ENCODE data around the gene EI24. TPM values are rescaled to one million over a fixed set of nuclear protein-coding genes. Genes with fewer than 3 reads are reported as not detected.
A peak's percentile ranks its signal among the peaks of the same experiment; 100 is the strongest.

The EI24 gene
- total and polyA plus RNA-seq, 9 of the 15 experiments (the other 6 are each of a cell fraction or from before 2014, with no cell fraction given): 50.4 to 260 (median 168) TPM

DNA sequence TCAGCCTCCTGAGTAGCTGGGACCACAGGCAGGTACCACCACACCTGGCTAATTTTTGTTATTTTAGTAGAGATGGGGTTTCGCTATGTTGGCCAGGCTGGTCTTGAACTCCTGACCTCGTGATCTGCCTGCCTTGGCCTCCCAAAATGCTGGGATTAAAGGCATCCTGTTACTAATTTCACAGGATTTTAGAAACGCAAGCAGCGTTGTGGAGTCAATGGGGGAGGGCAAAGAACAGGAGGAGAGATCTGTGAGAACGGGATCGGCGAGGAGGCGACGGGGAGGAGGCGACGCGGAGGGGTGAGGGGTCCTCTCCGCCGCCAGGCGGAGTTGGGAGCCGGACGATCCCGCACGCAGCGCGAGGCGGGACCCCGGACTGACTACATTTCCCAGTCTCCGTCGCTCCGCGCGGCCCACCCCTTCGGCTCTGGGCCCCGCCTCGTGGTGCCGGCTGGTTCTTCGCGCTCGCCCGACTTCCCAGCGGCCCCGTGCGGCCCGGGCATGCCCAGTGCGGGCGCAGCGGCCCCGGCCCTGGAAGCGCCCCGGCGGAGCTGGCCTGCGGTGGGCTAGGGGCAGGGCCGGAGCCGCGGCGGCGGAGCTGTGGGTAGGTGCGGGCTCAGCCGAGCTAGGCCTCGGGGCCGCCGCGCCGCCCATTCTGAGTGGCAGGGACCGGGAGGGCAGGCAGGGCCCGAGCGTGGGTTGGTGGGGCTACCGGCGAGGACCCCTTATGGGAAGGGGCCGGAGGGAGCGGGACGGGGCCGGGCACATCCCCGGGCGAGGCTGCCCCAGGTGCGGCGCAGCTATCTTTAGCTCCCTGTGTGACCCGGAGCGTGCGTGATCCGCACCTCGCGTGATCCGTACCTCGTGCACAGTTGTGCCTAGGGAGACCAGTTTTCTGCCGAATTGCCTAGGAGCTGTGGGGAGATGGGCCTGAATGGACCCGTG is at the start of gene EI24 (continued):
- TF ChIP-seq BMI1 (IDR thresholded peaks at IDR 0.05; ENCODE audit: low read length) (no peak), PHTF2 (CRISPR knock-in tag; IDR thresholded peaks at IDR 0.05) (no peak), NR1H2 (CRISPR knock-in tag; IDR thresholded peaks at IDR 0.05) (no peak), ZNF444 (CRISPR knock-in tag; IDR thresholded peaks at IDR 0.05) (no peak), STAG1 (CRISPR knock-in tag; IDR thresholded peaks at IDR 0.05; ENCODE audit: borderline replicate concordance) (no peak), RCOR1 (IDR thresholded peaks at IDR 0.05; ENCODE audit: borderline replicate concordance in 1 of 2, low read depth in 2 of 2, low read length in 2 of 2) (no peak; a peak in 1 of 4 replicates), TRIM24 (IDR thresholded peaks at IDR 0.05) (0 out of 4 replicates have a peak, but pooled peaks have one; percentile 14 to 43), POLR3G (IDR thresholded peaks at IDR 0.05; ENCODE audit: extremely low read depth, insufficient read length, insufficient replicate concordance) (no peak), NR4A1 (CRISPR knock-in tag; IDR thresholded peaks at IDR 0.05) (no peak), NR4A1 (tag; IDR thresholded peaks at IDR 0.05) (no peak; the same call in 1 of the 2 replicates), TCF3 (CRISPR knock-in tag; IDR thresholded peaks at IDR 0.05) (no peak), HNRNPK (IDR thresholded peaks at IDR 0.05; ENCODE audit: low read depth, low read length, poor library complexity, severe bottlenecking) (no peak), ZNF274 (IDR thresholded peaks at IDR 0.05; ENCODE audit: borderline replicate concordance, low read depth, low read length) (no peak), NCOA6 (IDR thresholded peaks at IDR 0.05) (no peak), FOXJ2 (tag; IDR thresholded peaks at IDR 0.05) (no peak), NCOA1 (IDR thresholded peaks at IDR 0.05; ENCODE audit: low read depth) (no peak), CBX2 (IDR thresholded peaks at IDR 0.05; ENCODE audit: insufficient read depth, low read length, poor library complexity, severe bottlenecking) (no peak), CCNT2 (IDR thresholded peaks at IDR 0.05; ENCODE audit: borderline replicate concordance, extremely low read depth, insufficient read length, low read depth, low read length) (peak; percentile 89)
- TF ChIP-seq, protein P1, sequence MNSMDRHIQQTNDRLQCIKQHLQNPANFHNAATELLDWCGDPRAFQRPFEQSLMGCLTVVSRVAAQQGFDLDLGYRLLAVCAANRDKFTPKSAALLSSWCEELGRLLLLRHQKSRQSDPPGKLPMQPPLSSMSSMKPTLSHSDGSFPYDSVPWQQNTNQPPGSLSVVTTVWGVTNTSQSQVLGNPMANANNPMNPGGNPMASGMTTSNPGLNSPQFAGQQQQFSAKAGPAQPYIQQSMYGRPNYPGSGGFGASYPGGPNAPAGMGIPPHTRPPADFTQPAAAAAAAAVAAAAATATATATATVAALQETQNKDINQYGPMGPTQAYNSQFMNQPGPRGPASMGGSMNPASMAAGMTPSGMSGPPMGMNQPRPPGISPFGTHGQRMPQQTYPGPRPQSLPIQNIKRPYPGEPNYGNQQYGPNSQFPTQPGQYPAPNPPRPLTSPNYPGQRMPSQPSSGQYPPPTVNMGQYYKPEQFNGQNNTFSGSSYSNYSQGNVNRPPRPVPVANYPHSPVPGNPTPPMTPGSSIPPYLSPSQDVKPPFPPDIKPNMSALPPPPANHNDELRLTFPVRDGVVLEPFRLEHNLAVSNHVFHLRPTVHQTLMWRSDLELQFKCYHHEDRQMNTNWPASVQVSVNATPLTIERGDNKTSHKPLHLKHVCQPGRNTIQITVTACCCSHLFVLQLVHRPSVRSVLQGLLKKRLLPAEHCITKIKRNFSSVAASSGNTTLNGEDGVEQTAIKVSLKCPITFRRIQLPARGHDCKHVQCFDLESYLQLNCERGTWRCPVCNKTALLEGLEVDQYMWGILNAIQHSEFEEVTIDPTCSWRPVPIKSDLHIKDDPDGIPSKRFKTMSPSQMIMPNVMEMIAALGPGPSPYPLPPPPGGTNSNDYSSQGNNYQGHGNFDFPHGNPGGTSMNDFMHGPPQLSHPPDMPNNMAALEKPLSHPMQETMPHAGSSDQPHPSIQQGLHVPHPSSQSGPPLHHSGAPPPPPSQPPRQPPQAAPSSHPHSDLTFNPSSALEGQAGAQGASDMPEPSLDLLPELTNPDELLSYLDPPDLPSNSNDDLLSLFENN (IDR thresholded peaks at IDR 0.05; ENCODE audit: low read depth in 2 of 2, low read length in 2 of 2): no peak
- TF ChIP-seq, protein P2, sequence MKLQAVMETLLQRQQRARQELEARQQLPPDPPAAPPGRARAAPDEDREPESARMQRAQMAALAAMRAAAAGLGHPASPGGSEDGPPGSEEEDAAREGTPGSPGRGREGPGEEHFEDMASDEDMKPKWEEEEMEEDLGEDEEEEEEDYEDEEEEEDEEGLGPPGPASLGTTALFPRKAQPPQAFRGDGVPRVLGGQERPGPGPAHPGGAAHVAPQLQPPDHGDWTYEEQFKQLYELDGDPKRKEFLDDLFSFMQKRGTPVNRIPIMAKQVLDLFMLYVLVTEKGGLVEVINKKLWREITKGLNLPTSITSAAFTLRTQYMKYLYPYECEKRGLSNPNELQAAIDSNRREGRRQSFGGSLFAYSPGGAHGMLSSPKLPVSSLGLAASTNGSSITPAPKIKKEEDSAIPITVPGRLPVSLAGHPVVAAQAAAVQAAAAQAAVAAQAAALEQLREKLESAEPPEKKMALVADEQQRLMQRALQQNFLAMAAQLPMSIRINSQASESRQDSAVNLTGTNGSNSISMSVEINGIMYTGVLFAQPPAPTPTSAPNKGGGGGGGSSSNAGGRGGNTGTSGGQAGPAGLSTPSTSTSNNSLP (IDR thresholded peaks at IDR 0.05; ENCODE audit: borderline replicate concordance, low read depth, low read length): no peak
- TF ChIP-seq, protein P3, sequence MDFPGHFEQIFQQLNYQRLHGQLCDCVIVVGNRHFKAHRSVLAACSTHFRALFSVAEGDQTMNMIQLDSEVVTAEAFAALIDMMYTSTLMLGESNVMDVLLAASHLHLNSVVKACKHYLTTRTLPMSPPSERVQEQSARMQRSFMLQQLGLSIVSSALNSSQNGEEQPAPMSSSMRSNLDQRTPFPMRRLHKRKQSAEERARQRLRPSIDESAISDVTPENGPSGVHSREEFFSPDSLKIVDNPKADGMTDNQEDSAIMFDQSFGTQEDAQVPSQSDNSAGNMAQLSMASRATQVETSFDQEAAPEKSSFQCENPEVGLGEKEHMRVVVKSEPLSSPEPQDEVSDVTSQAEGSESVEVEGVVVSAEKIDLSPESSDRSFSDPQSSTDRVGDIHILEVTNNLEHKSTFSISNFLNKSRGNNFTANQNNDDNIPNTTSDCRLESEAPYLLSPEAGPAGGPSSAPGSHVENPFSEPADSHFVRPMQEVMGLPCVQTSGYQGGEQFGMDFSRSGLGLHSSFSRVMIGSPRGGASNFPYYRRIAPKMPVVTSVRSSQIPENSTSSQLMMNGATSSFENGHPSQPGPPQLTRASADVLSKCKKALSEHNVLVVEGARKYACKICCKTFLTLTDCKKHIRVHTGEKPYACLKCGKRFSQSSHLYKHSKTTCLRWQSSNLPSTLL (IDR thresholded peaks at IDR 0.05): no peak
